ENCODE results near the gene ENHO. TPM values are rescaled to one million over a fixed set of nuclear protein-coding genes. Genes with fewer than 3 reads are reported as not detected.

Gene ENHO
- total and polyA plus RNA-seq, 10 of the 15 experiments (the other 5 are each of a cell fraction or from before 2014, with no cell fraction given), result not detected

DNA sequence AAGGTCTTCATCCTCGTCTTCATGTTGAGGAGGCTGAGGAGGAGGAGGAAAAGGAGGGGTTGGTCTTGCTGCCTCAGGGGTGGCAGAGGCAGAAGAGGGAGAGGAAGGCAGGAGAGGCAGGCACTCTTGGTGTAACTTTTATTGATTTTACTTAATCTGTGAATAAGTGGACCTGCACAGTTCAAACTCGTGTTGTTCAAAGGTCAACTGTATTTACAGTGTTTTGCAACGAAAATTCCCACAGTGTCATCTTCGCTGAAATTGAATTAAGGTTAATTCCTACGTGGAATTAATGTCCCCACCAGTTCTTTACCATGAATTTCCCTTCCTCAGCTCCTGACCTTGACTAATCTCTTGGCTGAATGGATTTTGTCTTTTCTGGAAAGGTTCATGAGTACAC is 21.2 kb upstream of the ENHO start:
- ChIA-PET CTCF (interaction anchor here (0.7 to 1.7 kb wide), 4 partner anchors 60 to 957 kb away, joined by 3 to 5 read pairs (median 4); no protein-coding TSS in a partner anchor), POLR2A (no interaction called here), RAD21 (ENCODE audit: unreplicated experiment) (no interaction called here), SMC1A (ENCODE audit: uncharacterized antibody, unreplicated experiment) (no interaction called here)
- in situ Hi-C loops (cut with MboI), result no loop called here
- H2AFZ ChIP-seq (ENCODE audit: control insufficient read depth, low read depth, low read length), result no peak overlapping the region
- no TSS peak for BruUV-seq (replicated peaks)
- H3K4me3 ChIP-seq, result no peak overlapping the region
- H3K4me2 ChIP-seq (ENCODE audit: control insufficient read depth, insufficient read depth), result no peak overlapping the region
- H3K27me3 ChIP-seq (replicated peaks in 1 of 2; ENCODE audit: control insufficient read depth in 2 of 2, insufficient read depth in 2 of 2, low read length in 1 of 2), result peaks cover 8 to 9% of the 10 kb centered on the region in 2 experiments
- intact Hi-C loops (cut with micrococcal nuclease; ENCODE audit: unreplicated experiment), result no loop called here
- FAIRE-seq, result no peak
- 10% methylated on average over 5 of the region's 5 CpGs for WGBS (ENCODE audit: insufficient coverage, insufficient replicate concordance, low lambda C conversion rate, missing lambda C conversion rate)
- no peaks in the 10 kb centered on the region for H3K36me3 ChIP-seq (ENCODE audit: control insufficient read depth in 2 of 2, insufficient read depth in 2 of 2, low read length in 1 of 2)
- no peaks in the 10 kb centered on the region; the same call in 2 of the 3 replicates for H3K9me3 ChIP-seq (replicated peaks; ENCODE audit: control insufficient read depth, insufficient read depth, low read length)
- TF ChIP-seq CBFB (IDR thresholded peaks at IDR 0.05; ENCODE audit: low read depth), result no peak
- TF ChIP-seq NR2C1 (IDR thresholded peaks at IDR 0.05), result no peak
- TF ChIP-seq, protein P1, sequence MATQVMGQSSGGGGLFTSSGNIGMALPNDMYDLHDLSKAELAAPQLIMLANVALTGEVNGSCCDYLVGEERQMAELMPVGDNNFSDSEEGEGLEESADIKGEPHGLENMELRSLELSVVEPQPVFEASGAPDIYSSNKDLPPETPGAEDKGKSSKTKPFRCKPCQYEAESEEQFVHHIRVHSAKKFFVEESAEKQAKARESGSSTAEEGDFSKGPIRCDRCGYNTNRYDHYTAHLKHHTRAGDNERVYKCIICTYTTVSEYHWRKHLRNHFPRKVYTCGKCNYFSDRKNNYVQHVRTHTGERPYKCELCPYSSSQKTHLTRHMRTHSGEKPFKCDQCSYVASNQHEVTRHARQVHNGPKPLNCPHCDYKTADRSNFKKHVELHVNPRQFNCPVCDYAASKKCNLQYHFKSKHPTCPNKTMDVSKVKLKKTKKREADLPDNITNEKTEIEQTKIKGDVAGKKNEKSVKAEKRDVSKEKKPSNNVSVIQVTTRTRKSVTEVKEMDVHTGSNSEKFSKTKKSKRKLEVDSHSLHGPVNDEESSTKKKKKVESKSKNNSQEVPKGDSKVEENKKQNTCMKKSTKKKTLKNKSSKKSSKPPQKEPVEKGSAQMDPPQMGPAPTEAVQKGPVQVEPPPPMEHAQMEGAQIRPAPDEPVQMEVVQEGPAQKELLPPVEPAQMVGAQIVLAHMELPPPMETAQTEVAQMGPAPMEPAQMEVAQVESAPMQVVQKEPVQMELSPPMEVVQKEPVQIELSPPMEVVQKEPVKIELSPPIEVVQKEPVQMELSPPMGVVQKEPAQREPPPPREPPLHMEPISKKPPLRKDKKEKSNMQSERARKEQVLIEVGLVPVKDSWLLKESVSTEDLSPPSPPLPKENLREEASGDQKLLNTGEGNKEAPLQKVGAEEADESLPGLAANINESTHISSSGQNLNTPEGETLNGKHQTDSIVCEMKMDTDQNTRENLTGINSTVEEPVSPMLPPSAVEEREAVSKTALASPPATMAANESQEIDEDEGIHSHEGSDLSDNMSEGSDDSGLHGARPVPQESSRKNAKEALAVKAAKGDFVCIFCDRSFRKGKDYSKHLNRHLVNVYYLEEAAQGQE (IDR thresholded peaks at IDR 0.05; ENCODE audit: low read depth, low read length), result no peak
- TF ChIP-seq, protein P2, sequence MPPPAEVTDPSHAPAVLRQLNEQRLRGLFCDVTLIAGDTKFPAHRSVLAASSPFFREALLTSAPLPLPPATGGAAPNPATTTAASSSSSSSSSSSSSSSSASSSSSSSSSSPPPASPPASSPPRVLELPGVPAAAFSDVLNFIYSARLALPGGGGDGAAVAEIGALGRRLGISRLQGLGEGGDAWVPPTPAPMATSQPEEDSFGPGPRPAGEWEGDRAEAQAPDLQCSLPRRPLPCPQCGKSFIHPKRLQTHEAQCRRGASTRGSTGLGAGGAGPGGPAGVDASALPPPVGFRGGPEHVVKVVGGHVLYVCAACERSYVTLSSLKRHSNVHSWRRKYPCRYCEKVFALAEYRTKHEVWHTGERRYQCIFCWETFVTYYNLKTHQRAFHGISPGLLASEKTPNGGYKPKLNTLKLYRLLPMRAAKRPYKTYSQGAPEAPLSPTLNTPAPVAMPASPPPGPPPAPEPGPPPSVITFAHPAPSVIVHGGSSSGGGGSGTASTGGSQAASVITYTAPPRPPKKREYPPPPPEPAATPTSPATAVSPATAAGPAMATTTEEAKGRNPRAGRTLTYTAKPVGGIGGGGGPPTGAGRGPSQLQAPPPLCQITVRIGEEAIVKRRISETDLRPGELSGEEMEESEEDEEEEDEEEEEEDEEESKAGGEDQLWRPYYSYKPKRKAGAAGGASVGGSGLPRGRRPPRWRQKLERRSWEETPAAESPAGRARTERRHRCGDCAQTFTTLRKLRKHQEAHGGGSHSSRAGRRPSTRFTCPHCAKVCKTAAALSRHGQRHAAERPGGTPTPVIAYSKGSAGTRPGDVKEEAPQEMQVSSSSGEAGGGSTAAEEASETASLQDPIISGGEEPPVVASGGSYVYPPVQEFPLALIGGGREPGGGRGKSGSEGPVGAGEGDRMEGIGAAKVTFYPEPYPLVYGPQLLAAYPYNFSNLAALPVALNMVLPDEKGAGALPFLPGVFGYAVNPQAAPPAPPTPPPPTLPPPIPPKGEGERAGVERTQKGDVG (CRISPR knock-in tag; IDR thresholded peaks at IDR 0.05), result no peak
- no peak for TF ChIP-seq PAX5 (IDR thresholded peaks at IDR 0.05; ENCODE audit: borderline replicate concordance, low read depth, low read length)
- no peak for TF ChIP-seq RUNX3 (IDR thresholded peaks at IDR 0.05; ENCODE audit: low read length)
- TF ChIP-seq FOS (IDR thresholded peaks at IDR 0.05; ENCODE audit: borderline replicate concordance, extremely low read depth, insufficient read length), result no peak
- 0 out of 2 replicates have a peak, but pooled peaks cover 4% of the 10 kb centered on the region for H4K20me1 ChIP-seq (ENCODE audit: control insufficient read depth, insufficient read depth)
- no peak overlapping the region for H3K9ac ChIP-seq (ENCODE audit: control insufficient read depth, insufficient read depth, low read length)
- ATAC-seq, result no peak
- H3K79me2 ChIP-seq (ENCODE audit: control insufficient read depth, insufficient read depth, low read length), result no peaks in the 10 kb centered on the region
- no peaks in the 10 kb centered on the region for H3K4me1 ChIP-seq (ENCODE audit: control insufficient read depth, insufficient read depth, low read length)
- H3K27ac ChIP-seq (ENCODE audit: control insufficient read depth, insufficient read depth), result no peak overlapping the region
- DNase-seq (ENCODE audit: low read depth, low spot score), result no peak

All from GM12878 (cell line).